GM18508 (cell line): ENCODE results near the gene PCDH7.

ENCODE experiments used
- ATAC-seq: cut with Tn5 transposase; IDR thresholded peaks from one replicate; pipeline ENCODE4 v1.9.1; 2021; ENCODE audit warnings: moderate number of reproducible peaks; ENCODE audit not compliant: insufficient read depth, unreplicated experiment

The PCDH7 gene

GRCh38 chr4:30724247-30724646 lies 4.1 kb downstream of the PCDH7 start:
- ATAC-seq, result no peak

- no peak for ATAC-seq
Measured at GRCh38 chr4:30725562-30725961, 5.4 kb downstream of the PCDH7 start.

GRCh38 chr4:30726090-30726675 lies 6.0 kb downstream of the PCDH7 start:
- ATAC-seq, result no peak

- ATAC-seq, result no peak
Measured at GRCh38 chr4:30727409-30727808, 7.2 kb downstream of the PCDH7 start.

- ATAC-seq, result no peak
Measured at GRCh38 chr4:30728311-30728710, 8.1 kb downstream of the PCDH7 start.

GRCh38 chr4:30743897-30744296 lies 23.7 kb downstream of the PCDH7 start:
- ATAC-seq, result no peak

- ATAC-seq, result no peak
Measured at GRCh38 chr4:30744386-30744785, 24.2 kb downstream of the PCDH7 start.

- ATAC-seq, result no peak
Measured at GRCh38 chr4:30744957-30745640, 24.9 kb downstream of the PCDH7 start.

- no peak for ATAC-seq
Measured at GRCh38 chr4:30746735-30747134, 26.6 kb downstream of the PCDH7 start.

- no peak for ATAC-seq
Measured at GRCh38 chr4:30753316-30753715, 33.1 kb downstream of the PCDH7 start.

GRCh38 chr4:30754021-30754420 lies 33.9 kb downstream of the PCDH7 start:
- ATAC-seq, result no peak

GRCh38 chr4:30755346-30755745 lies 35.2 kb downstream of the PCDH7 start:
- ATAC-seq, result no peak

GRCh38 chr4:30756553-30756952 lies 36.4 kb downstream of the PCDH7 start:
- ATAC-seq, result no peak

GRCh38 chr4:30757357-30757756 lies 37.2 kb downstream of the PCDH7 start:
- ATAC-seq, result no peak

GRCh38 chr4:30760551-30760950 lies 40.4 kb downstream of the PCDH7 start:
- ATAC-seq, result no peak

GRCh38 chr4:30763321-30763727 lies 43.2 kb downstream of the PCDH7 start:
- no peak for ATAC-seq

- no peak for ATAC-seq
Measured at GRCh38 chr4:30765022-30765421, 44.9 kb downstream of the PCDH7 start.

GRCh38 chr4:30767147-30767845 lies 47.1 kb downstream of the PCDH7 start:
- no peak for ATAC-seq

- no peak for ATAC-seq
Measured at GRCh38 chr4:30768277-30768676, 48.1 kb downstream of the PCDH7 start.

- no peak for ATAC-seq
Measured at GRCh38 chr4:30769093-30769492, 48.9 kb downstream of the PCDH7 start.

- no peak for ATAC-seq
Measured at GRCh38 chr4:30770049-30770549, 49.9 kb downstream of the PCDH7 start.
